Stimulated activated CD8-positive, alpha-beta memory T cell treated with anti-CD3 and anti-CD28 coated beads, Interleukin-2, amount 100 ng/mL, for 1 hour (primary cell): ENCODE data around the gene ITPR3.

Source experiments
- DNase-seq, 2 donors: peaks; one replicate each; pipeline ENCODE4 v3.0.0-alpha.2; 2020; ENCODE audit warnings: low read depth in 2 of 2

Gene ITPR3

DNA sequence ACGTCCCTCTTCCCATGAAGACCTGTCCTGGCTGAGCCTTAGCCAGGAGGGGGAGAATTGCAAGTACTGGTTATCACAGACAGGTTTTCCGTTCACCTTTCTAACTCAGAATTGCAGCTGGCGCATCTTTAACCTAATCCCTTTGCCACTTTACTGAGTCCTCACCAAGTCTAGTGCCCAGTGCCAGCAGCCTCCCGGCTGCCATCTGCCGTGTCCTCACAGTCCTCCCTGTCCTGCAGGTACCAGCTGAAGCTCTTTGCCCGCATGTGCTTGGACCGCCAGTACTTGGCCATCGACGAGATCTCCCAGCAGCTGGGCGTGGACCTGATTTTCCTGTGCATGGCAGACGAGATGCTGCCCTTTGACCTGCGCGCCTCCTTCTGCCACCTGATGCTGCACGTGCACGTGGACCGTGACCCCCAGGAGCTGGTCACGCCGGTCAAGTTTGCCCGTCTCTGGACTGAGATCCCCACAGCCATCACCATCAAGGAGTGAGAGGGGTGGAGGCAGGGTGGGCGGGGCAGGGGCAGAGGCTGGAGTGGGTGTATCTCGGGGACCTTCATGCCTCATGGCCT lies 49.1 kb downstream of the ITPR3 start:
- DNase-seq, result no peak

GRCh38 chr6:33670971-33671743 lies 50.0 kb downstream of the ITPR3 start:
- DNase-seq, result no peak

GRCh38 chr6:33671744-33672072 lies 50.6 kb downstream of the ITPR3 start:
- DNase-seq, result no peak

- DNase-seq, result no peak
These were observed 51.7 kb downstream of the ITPR3 start for GRCh38 chr6:33672808-33673207.

- no peak for DNase-seq
These were observed 52.7 kb downstream of the ITPR3 start for GRCh38 chr6:33673851-33674250.

DNA sequence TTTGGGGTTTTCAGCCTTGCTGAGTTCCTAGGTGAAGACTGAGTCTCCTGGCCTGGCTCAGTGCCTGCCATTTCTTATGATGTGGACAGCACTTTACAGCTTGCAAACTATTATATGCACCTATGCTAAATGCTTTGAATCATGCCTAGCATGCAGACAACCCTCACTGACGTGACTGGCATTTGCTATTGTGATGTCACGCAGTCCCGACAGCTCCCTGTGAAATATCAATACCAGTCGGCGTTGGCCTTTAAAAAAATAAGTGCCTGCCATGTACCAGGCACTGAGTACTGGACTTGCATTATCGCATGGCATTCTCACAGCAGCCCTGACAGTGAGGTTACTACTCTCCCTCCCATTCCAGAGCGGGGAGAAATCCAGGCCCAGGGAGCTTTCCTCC lies 54.8 kb downstream of the ITPR3 start:
- DNase-seq, result no peak

GRCh38 chr6:33676416-33677142 lies 55.5 kb downstream of the ITPR3 start:
- DNase-seq, result no peak

DNA sequence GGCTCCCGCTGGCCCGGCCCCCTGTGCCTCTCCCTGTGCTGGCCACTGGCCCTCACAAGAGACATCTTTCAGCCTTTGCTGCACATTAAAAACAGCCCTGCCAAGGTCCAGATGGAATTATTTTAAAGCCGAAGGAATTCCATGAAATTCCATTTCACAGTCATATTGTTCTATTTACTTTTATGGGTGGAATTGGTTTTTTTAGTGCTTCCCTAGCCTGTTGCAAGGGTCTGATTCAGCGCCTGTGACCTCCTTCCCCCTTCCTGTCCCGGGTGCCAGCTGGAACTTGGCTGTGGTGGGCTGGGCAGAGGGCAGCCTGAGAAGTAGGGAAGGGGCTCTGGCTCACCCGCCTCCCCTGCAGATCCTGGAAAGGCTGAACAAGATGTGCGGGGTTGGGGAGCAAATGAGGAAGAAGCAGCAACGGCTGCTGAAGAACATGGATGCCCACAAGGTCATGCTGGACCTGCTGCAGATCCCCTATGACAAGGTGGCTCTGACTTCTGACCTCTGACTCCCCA lies 56.1 kb downstream of the ITPR3 start:
- DNase-seq, result no peak

GRCh38 chr6:33677689-33678088 lies 56.6 kb downstream of the ITPR3 start:
- no peak for DNase-seq

GRCh38 chr6:33678233-33678931 lies 57.3 kb downstream of the ITPR3 start:
- DNase-seq, result no peak

- no peak for DNase-seq
These were observed 57.9 kb downstream of the ITPR3 start for GRCh38 chr6:33678932-33679490.

GRCh38 chr6:33679761-33680160 lies 58.6 kb downstream of the ITPR3 start:
- DNase-seq, result no peak

DNA sequence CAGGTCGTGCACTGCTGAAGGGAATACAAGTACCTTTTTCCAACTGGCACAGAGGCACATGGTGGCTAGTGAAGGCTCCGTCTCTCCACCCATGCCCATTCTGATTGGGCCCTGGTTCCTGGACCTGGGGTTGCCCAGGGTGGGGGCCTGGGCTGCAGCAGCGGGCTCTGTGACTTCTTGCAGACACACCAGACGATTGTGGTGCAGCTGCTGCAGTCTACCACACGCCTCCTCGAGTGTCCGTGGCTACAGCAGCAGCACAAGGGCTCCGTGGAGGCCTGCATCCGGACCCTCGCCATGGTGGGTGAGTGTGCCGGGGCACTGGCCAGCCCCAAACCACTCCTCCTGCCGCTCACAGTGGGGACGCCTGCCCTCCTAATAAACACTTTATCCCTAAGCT lies 61.2 kb downstream of the ITPR3 start:
- DNase-seq, result no peak

DNA sequence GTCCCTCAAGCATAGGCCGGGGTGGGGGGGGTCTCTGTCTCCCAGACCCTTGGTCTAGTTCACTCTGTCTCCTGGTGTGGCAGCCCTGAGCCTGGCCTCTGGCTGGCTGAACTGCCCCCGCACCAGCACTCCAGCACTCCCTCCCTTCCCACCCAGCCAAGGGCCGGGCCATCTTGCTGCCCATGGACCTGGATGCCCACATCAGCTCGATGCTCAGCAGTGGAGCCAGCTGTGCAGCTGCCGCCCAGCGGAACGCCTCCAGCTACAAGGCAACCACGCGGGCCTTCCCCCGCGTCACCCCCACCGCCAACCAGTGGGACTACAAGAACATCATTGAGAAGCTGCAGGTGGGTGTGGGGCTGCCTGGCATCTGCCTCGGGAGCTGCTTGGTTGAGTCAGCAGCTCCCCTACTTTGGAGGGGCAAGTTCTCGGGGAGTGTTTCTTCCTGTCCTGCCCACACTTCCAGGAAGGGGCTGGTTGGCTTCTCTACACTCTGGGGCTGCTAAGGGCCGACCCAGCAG lies 62.0 kb downstream of the ITPR3 start:
- no peak for DNase-seq

GRCh38 chr6:33683576-33684427 lies 62.7 kb downstream of the ITPR3 start:
- DNase-seq, result no peak

DNA sequence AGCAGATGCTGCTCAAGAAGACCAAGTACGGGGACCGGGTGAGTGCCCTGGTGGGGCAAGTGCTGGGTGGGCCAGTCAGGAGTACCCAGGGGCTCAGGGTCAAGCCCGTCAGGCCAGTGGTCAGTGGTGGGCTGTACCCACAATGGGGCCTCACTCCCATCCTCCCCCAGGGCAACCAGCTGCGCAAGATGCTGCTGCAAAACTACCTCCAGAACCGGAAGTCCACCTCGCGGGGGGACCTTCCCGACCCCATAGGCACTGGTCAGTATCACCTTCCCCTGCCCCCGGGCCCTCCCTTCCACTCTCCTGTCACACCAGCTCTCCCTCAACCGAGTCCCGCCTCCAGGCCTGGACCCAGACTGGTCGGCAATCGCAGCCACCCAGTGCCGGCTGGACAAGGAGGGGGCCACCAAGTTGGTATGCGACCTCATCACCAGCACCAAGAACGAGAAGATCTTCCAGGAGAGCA lies 63.3 kb downstream of the ITPR3 start:
- no peak for DNase-seq

DNA sequence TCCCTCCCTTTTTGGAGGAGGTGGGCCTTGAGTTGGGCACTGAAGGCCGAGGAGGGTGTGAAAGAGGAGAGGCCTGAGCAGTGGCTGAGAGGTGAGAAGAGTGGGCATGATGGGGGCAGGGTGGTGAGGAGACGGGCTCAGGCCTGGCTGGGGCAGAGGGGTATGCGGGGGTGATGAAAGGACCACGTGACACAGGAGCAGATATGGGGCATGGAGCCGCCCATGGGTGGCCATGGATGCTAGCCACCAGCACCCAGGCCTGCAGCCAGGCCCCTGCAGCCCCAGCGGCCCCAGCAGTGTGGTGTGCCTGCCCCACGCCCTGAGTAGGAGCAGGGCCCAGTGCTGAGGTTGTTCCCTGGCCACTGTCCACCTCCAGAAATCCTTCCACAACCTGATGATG lies 63.9 kb downstream of the ITPR3 start:
- no peak for DNase-seq

GRCh38 chr6:33685411-33686224 lies 64.5 kb downstream of the ITPR3 start:
- DNase-seq, result no peak

- DNase-seq, result no peak
These were observed 65.3 kb downstream of the ITPR3 start for GRCh38 chr6:33686225-33686924.
